Endothelial cell of umbilical vein (primary cell): ENCODE measurements around the gene HLA-DMA. TPM values are rescaled to one million over a fixed set of nuclear protein-coding genes. Genes with fewer than 3 reads are reported as not detected.

Experiments used
- BruUV-seq: library from RNA; stranded (reverse); fragments of 400-500 nt; replicated peaks from 2 replicates; lab custom pipeline; 2021; lab: Mats Ljungman, UMichigan
- CTCF ChIA-PET: fragments of 300-600, 350-600 bp; sonication (Branson Sonifier 250); formaldehyde crosslinking; loops from one replicate; lab custom pipeline; 2021; ENCODE audit warnings: antibody characterized with exemption, inconsistent platforms; lab: Charles Lee
- POLR2A ChIA-PET: fragments of 300-600, 350-600 bp; sonication (Branson Sonifier 250); formaldehyde crosslinking; loops from one replicate; lab custom pipeline; 2021; ENCODE audit warnings: antibody characterized with exemption, inconsistent platforms; lab: Charles Lee
- DNase-seq: peaks from one replicate; pipeline ENCODE4 v3.0.0-alpha.2; 2011; ENCODE audit warnings: low read depth, low spot score
- FAIRE-seq: peaks from 2 replicates; lab custom pipeline; 2011; peaks lifted over from hg19 to GRCh38; lab: Jason Lieb, UNC
- H2AFZ ChIP-seq: 2 replicates; pipeline ENCODE4 v1.6.0; 2012; ENCODE audit warnings: low read depth, low read length, control low read depth, inconsistent platforms
- H3K27ac ChIP-seq: 2 replicates; pipeline ENCODE4 v1.5.1; 2011; ENCODE audit warnings: low read depth, mild to moderate bottlenecking, control low read depth, low read length, moderate library complexity; ENCODE audit not compliant: insufficient read depth
- H3K27me3 ChIP-seq, 2 experiments: 2 replicates each; pipeline versions ENCODE4 v1.6.0 to v1.6.1; 2011; ENCODE audit warnings: low read length in 2 of 2, mixed read lengths in 1 of 2; ENCODE audit not compliant: control insufficient read depth in 2 of 2, insufficient read depth in 2 of 2
- H3K36me3 ChIP-seq, 2 experiments: 2 replicates in 1 of 2; 3 replicates in 1 of 2; pipeline ENCODE4 v1.5.1; 2011; ENCODE audit warnings: low read length in 2 of 2, mild to moderate bottlenecking in 1 of 2, moderate library complexity in 1 of 2; ENCODE audit not compliant: control insufficient read depth in 2 of 2, insufficient read depth in 2 of 2; ENCODE audit errors: extremely low read depth in 1 of 2
- H3K4me1 ChIP-seq: 3 replicates; pipeline ENCODE4 v1.5.1; 2011; ENCODE audit warnings: mild to moderate bottlenecking, low read length; ENCODE audit not compliant: control insufficient read depth, insufficient read depth; ENCODE audit errors: extremely low read depth
- H3K4me2 ChIP-seq: 2 replicates; pipeline ENCODE4 v1.6.1; 2011; ENCODE audit warnings: low read length, control low read depth, mixed read lengths; ENCODE audit not compliant: insufficient read depth
- H3K4me3 ChIP-seq, 3 experiments: fragments of 200-600 bp in 1 of 3; sonication (generic), shearing (Covaris generic) in 1 of 3; replicated peaks in 1 of 3; 2 replicates each; pipeline ENCODE4 v1.5.1; 2011 to 2016; ENCODE audit warnings: control low read depth in 3 of 3, low read length in 3 of 3, mild to moderate bottlenecking in 2 of 3, inconsistent platforms in 1 of 3, low read depth in 1 of 3, moderate library complexity in 1 of 3; ENCODE audit not compliant: insufficient read depth in 1 of 3
- H3K79me2 ChIP-seq: 2 replicates; pipeline ENCODE4 v1.6.0; 2012; ENCODE audit warnings: low read length, inconsistent platforms; ENCODE audit not compliant: control insufficient read depth, insufficient read depth
- H3K9ac ChIP-seq: replicated peaks from 2 replicates; pipeline ENCODE3; 2011; ENCODE audit warnings: low read length, control low read depth; ENCODE audit not compliant: insufficient read depth; ENCODE audit errors: extremely low read depth
- H3K9me1 ChIP-seq: replicated peaks from 3 replicates; pipeline ENCODE4 v1.6.0; 2011; ENCODE audit warnings: mild to moderate bottlenecking, low read length; ENCODE audit not compliant: control insufficient read depth, insufficient read depth; ENCODE audit errors: extremely low read depth
- H3K9me3 ChIP-seq: replicated peaks from 2 replicates; pipeline ENCODE4 v1.5.1; 2012; ENCODE audit warnings: low read length, inconsistent platforms; ENCODE audit not compliant: control insufficient read depth, insufficient read depth
- H4K20me1 ChIP-seq: replicated peaks from 2 replicates; pipeline ENCODE3; 2011; ENCODE audit warnings: mild to moderate bottlenecking, low read length; ENCODE audit not compliant: control insufficient read depth, insufficient read depth; ENCODE audit errors: extremely low read depth
- EZH2 ChIP-seq: IDR thresholded peaks from 2 replicates; pipeline ENCODE4 v1.6.1; 2012; ENCODE audit warnings: borderline replicate concordance, low read depth, mild to moderate bottlenecking, moderate library complexity, low read length, inconsistent platforms; ENCODE audit not compliant: severe bottlenecking
- FOS ChIP-seq: IDR thresholded peaks from 2 replicates; pipeline ENCODE4 v1.6.1; 2011; ENCODE audit warnings: mild to moderate bottlenecking, low read length, moderate library complexity, borderline replicate concordance; ENCODE audit not compliant: insufficient read depth
- GATA2 ChIP-seq: IDR thresholded peaks from 2 replicates; pipeline ENCODE4 v1.7.0; 2011; ENCODE audit warnings: low read depth, mild to moderate bottlenecking, moderate library complexity, mixed read lengths, low read length; ENCODE audit not compliant: insufficient read length, insufficient read depth
- JUN ChIP-seq: IDR thresholded peaks from 2 replicates; pipeline ENCODE4 v1.6.1; 2011; ENCODE audit warnings: borderline replicate concordance, low read depth; ENCODE audit not compliant: insufficient read length, insufficient read depth
- MYC ChIP-seq: IDR thresholded peaks from one replicate; pipeline ENCODE4 v1.6.1; 2011; ENCODE audit warnings: mild to moderate bottlenecking, low read depth, low read length
- POLR2A ChIP-seq: IDR thresholded peaks from 2 replicates; pipeline ENCODE4 v1.6.1; 2012; ENCODE audit warnings: low read depth, mild to moderate bottlenecking, control low read depth, low read length
- POLR2AphosphoS5 ChIP-seq: IDR thresholded peaks from 2 replicates; pipeline ENCODE4 v1.6.1; 2012; ENCODE audit warnings: low read depth, mild to moderate bottlenecking, control low read depth, low read length, moderate library complexity; ENCODE audit not compliant: insufficient read depth
- dilution Hi-C: fragments of 300-500 bp; cut with MboI; formaldehyde crosslinking; loops from one replicate; pipeline ENCODE4 v1.15.0; 2019; ENCODE audit warnings: low sequenced_read_pairs; ENCODE audit not compliant: extremely low pct_ligation_motif_present
- intact Hi-C: fragments of 100-400 bp; cut with micrococcal nuclease; formaldehyde crosslinking; loops from one replicate; pipeline ENCODE4 v1.10.0; 2022
- polyA plus RNA-seq, 4 experiments: library from polyadenylated mRNA; depleted of rRNA in 3 of 4; stranded (reverse) in 3 of 4; unstranded in 1 of 4; fragments of >200 nt; gene quantifications; 2 replicates each; pipeline versions ENCODE4 v1.2.1 to v1.2.3, GENCODE V29; 2011 to 2012; ENCODE audit warnings: missing spikeins in 1 of 4
- total RNA-seq: library from RNA; stranded (reverse); gene quantifications from 2 replicates; pipeline ENCODE4 v1.2.3, GENCODE V29; 2021
- TF ChIP-seq, protein P1 (sequence below), 2 donors: IDR thresholded peaks; 1 replicate in 1 of 2; 2 replicates in 1 of 2; pipeline ENCODE4 v1.5.1; 2011; ENCODE audit warnings: low read length in 2 of 2, mild to moderate bottlenecking in 2 of 2, moderate library complexity in 2 of 2, control low read depth in 1 of 2, inconsistent platforms in 1 of 2, low read depth in 1 of 2; ENCODE audit not compliant: insufficient read depth in 1 of 2; ENCODE audit errors: extremely low read depth in 1 of 2
- TF ChIP-seq, protein P2 (sequence below): IDR thresholded peaks from 2 replicates; pipeline ENCODE4 v1.6.1; 2011; ENCODE audit not compliant: insufficient read depth, insufficient read length

The HLA-DMA gene
- total and polyA plus RNA-seq, 2 donors (not counting 3 experiments of a cell fraction or from before 2014, with no cell fraction given), result 1.2 to 7.7 TPM

DNA sequence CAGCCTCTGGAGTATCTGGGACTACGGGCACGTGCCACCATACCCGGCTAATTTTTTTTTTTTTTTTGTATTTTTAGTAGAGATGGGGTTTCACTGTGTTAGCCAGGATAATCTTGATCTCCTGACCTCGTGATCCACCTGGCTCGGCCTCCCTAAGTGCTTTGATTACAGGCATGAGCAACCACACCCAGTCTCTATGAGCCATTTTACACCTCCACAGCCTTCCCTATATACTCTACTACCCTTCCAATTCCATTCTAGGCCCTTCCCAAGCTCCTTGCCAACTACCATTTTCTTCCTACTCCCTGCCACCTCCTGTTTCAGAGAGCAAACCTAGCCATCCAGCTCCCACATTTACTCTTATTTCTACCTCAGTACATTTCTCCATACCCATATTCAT, 7.7 kb upstream of the HLA-DMA start:
- FAIRE-seq, result no peak
- no TSS peak for BruUV-seq
- intact Hi-C loops (no loop called here), dilution Hi-C loops (no loop called here)
- DNase-seq, result no peak
- no peaks in the 10 kb centered on the region for H3K9me1 ChIP-seq
- H3K9me3 ChIP-seq, result no peaks in the 10 kb centered on the region
- H3K4me1 ChIP-seq, result peaks cover 4% of the 10 kb centered on the region
- ChIA-PET CTCF (interaction anchor here (1.5 kb wide), 1 partner anchor 27 kb away, joined by 5 read pairs; no protein-coding TSS in a partner anchor), POLR2A (no interaction called here)
- H3K9ac ChIP-seq, result no peak overlapping the region
- no peaks in the 10 kb centered on the region for H3K79me2 ChIP-seq
- H3K27ac ChIP-seq, result no peak overlapping the region
- no peak overlapping the region for H3K4me2 ChIP-seq
- no peaks in the 10 kb centered on the region for H3K27me3 ChIP-seq
- H2AFZ ChIP-seq, result no peak overlapping the region
- no peak overlapping the region for H3K4me3 ChIP-seq
- H3K36me3 ChIP-seq, result no peaks in the 10 kb centered on the region
- H4K20me1 ChIP-seq, result no peaks in the 10 kb centered on the region
- TF ChIP-seq POLR2A (no peak), JUN (no peak), GATA2 (no peak), MYC (no peak), EZH2 (no peak), POLR2AphosphoS5 (no peak), FOS (no peak)
- TF ChIP-seq, protein P1, sequence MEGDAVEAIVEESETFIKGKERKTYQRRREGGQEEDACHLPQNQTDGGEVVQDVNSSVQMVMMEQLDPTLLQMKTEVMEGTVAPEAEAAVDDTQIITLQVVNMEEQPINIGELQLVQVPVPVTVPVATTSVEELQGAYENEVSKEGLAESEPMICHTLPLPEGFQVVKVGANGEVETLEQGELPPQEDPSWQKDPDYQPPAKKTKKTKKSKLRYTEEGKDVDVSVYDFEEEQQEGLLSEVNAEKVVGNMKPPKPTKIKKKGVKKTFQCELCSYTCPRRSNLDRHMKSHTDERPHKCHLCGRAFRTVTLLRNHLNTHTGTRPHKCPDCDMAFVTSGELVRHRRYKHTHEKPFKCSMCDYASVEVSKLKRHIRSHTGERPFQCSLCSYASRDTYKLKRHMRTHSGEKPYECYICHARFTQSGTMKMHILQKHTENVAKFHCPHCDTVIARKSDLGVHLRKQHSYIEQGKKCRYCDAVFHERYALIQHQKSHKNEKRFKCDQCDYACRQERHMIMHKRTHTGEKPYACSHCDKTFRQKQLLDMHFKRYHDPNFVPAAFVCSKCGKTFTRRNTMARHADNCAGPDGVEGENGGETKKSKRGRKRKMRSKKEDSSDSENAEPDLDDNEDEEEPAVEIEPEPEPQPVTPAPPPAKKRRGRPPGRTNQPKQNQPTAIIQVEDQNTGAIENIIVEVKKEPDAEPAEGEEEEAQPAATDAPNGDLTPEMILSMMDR (IDR thresholded peaks at IDR 0.05; ENCODE audit: extremely low read depth in 1 of 2, insufficient read depth in 1 of 2, low read depth in 1 of 2, low read length in 2 of 2), result no peak
- TF ChIP-seq, protein P2, sequence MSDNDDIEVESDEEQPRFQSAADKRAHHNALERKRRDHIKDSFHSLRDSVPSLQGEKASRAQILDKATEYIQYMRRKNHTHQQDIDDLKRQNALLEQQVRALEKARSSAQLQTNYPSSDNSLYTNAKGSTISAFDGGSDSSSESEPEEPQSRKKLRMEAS, result no peak
